DND-41 (cell line): ENCODE measurements around the gene HIVEP1.

Experiments
- ATAC-seq: fragments of 200-7000 bp; cut with Tn5 transposase; 3 replicates; pipeline ENCODE4 v1.9.1; 2021; ENCODE audit warnings: low read depth; ENCODE audit not compliant: insufficient read depth
- DNase-seq: peaks from one replicate; pipeline ENCODE4 v3.0.0-alpha.2; 2020
- H2AFZ ChIP-seq: 2 replicates; pipeline ENCODE4 v1.6.0; 2012; ENCODE audit warnings: low read depth, low read length
- H3K27ac ChIP-seq: 2 replicates; pipeline ENCODE4 v1.5.1; 2012; ENCODE audit warnings: low read length, inconsistent platforms
- H3K27me3 ChIP-seq: fragments of 200-600 bp; sonication (generic); 2 replicates; pipeline ENCODE4 v1.6.0; 2012; ENCODE audit warnings: low read length, mild to moderate bottlenecking, inconsistent platforms; ENCODE audit not compliant: insufficient read depth, poor library complexity
- H3K36me3 ChIP-seq: 2 replicates; pipeline ENCODE4 v1.5.1; 2012; ENCODE audit warnings: low read length, inconsistent platforms; ENCODE audit not compliant: insufficient read depth
- H3K4me1 ChIP-seq: 2 replicates; pipeline ENCODE4 v1.5.1; 2012; ENCODE audit warnings: mild to moderate bottlenecking, low read length; ENCODE audit not compliant: insufficient read depth
- H3K4me2 ChIP-seq: 2 replicates; pipeline ENCODE4 v1.6.0; 2012; ENCODE audit warnings: mild to moderate bottlenecking, moderate library complexity, low read length, inconsistent platforms; ENCODE audit not compliant: insufficient read depth
- H3K4me3 ChIP-seq, 2 experiments: fragments of 200-600 bp in 1 of 2; shearing (Covaris generic) in 1 of 2; 2 replicates each; pipeline ENCODE4 v1.5.1; 2012 to 2016; ENCODE audit warnings: inconsistent platforms in 2 of 2, low read length in 2 of 2, mild to moderate bottlenecking in 2 of 2, low read depth in 1 of 2, moderate library complexity in 1 of 2
- H3K79me2 ChIP-seq: 2 replicates; pipeline ENCODE4 v1.6.0; 2012; ENCODE audit warnings: low read length, inconsistent platforms; ENCODE audit not compliant: insufficient read depth
- H3K9ac ChIP-seq: 2 replicates; pipeline ENCODE4 v1.6.0; 2012; ENCODE audit warnings: low read depth, mild to moderate bottlenecking, inconsistent platforms, low read length, moderate library complexity
- H3K9me3 ChIP-seq: 2 replicates; pipeline ENCODE4 v1.5.1; 2012; ENCODE audit warnings: low read length, moderate library complexity, mild to moderate bottlenecking, inconsistent platforms; ENCODE audit not compliant: insufficient read depth, severe bottlenecking
- H4K20me1 ChIP-seq: 2 replicates; pipeline ENCODE4 v1.6.0; 2012; ENCODE audit warnings: low read length; ENCODE audit not compliant: insufficient read depth
- CTCF ChIP-seq: IDR thresholded peaks from 2 replicates; pipeline ENCODE4 v1.5.1; 2012; ENCODE audit warnings: borderline replicate concordance, low read length, moderate library complexity, mild to moderate bottlenecking; ENCODE audit not compliant: poor library complexity, severe bottlenecking; ENCODE audit errors: extremely low read depth
- EZH2 ChIP-seq: IDR thresholded peaks from 3 replicates; pipeline ENCODE4 v1.6.1; 2012; ENCODE audit warnings: borderline replicate concordance, low read depth, mild to moderate bottlenecking, moderate library complexity, low read length, inconsistent platforms; ENCODE audit not compliant: severe bottlenecking

HIVEP1 gene

GRCh38 chr6:12012558-12013306 lies 620 bp downstream of the HIVEP1 start:
- Histone ChIP-seq H3K4me1 (peaks cover 36% of the 10 kb centered on the region), H3K27me3 (peaks cover 29% of the 10 kb centered on the region), H3K4me2 (peak overlapping the region; percentile 96), H2AFZ (peak overlapping the region; percentile 71), H3K9ac (peak overlapping the region; percentile 51), H3K79me2 (no peaks in the 10 kb centered on the region), H3K4me3 (peak overlapping the region; percentile 35 to 69; a peak in 3 of 4 replicates), H3K27ac (no peak overlapping the region), H3K36me3 (peaks cover 3% of the 10 kb centered on the region; the same call in 1 of the 2 replicates), H3K9me3 (no peaks in the 10 kb centered on the region), H4K20me1 (peaks cover 21% of the 10 kb centered on the region)
- ATAC-seq (peak; percentile 21), DNase-seq (peak; percentile 57)
- TF ChIP-seq EZH2 (peak; percentile 76), CTCF (no peak)

GRCh38 chr6:12013307-12013719 lies 1.2 kb downstream of the HIVEP1 start:
- peaks cover 21% of the 10 kb centered on the region for H4K20me1 ChIP-seq
- H3K36me3 ChIP-seq = peaks cover 3% of the 10 kb centered on the region; the same call in 1 of the 2 replicates
- ATAC-seq = no peak
- H3K4me1 ChIP-seq = peaks cover 32% of the 10 kb centered on the region
- peak overlapping the region; percentile 96 for H3K4me2 ChIP-seq
- TF ChIP-seq EZH2 = no peak
- no peak for TF ChIP-seq CTCF
- no peak overlapping the region for H3K27ac ChIP-seq
- no peaks in the 10 kb centered on the region for H3K9me3 ChIP-seq
- H3K4me3 ChIP-seq = peak overlapping the region in 1 of 2 experiments; percentile 69; a peak in 2 of 4 replicates
- no peak for DNase-seq
- peaks cover 29% of the 10 kb centered on the region for H3K27me3 ChIP-seq
- H3K9ac ChIP-seq = peak overlapping the region; percentile 51; the same call in 1 of the 2 replicates
- H2AFZ ChIP-seq = 0 out of 2 replicates have a peak overlapping the region, but pooled peaks have one; percentile 71
- H3K79me2 ChIP-seq = no peaks in the 10 kb centered on the region

GRCh38 chr6:12014027-12014872 lies 2.1 kb downstream of the HIVEP1 start:
- Histone ChIP-seq H3K36me3 (peaks cover 3% of the 10 kb centered on the region; the same call in 1 of the 2 replicates), H3K79me2 (no peaks in the 10 kb centered on the region), H4K20me1 (peaks cover 21% of the 10 kb centered on the region), H3K9ac (no peak overlapping the region), H3K27me3 (peaks cover 29% of the 10 kb centered on the region), H3K27ac (no peak overlapping the region), H3K4me2 (no peak overlapping the region), H3K4me3 (no peak overlapping the region), H2AFZ (no peak overlapping the region), H3K9me3 (no peaks in the 10 kb centered on the region), H3K4me1 (peaks cover 26% of the 10 kb centered on the region)
- DNase-seq (no peak), ATAC-seq (no peak)
- TF ChIP-seq EZH2 = no peak
- no peak for TF ChIP-seq CTCF
